HepG2 (cell line): Measurements from ENCODE around the gene PIP5KL1. TPM values are rescaled to one million over a fixed set of nuclear protein-coding genes. Genes with fewer than 3 reads are reported as not detected.

Experiments
- DPF2 ChIP-seq: sonication (generic); formaldehyde crosslinking; IDR thresholded peaks from 2 replicates; pipeline ENCODE4 v1.4.0; 2020; ENCODE audit warnings: mild to moderate bottlenecking, low read depth, missing genetic modification reagents, borderline replicate concordance
- FOXM1 ChIP-seq: sonication (generic); formaldehyde crosslinking; IDR thresholded peaks from 2 replicates; pipeline ENCODE4 v1.5.0; 2020; ENCODE audit warnings: missing genetic modification reagents
- GATAD2A ChIP-seq: IDR thresholded peaks from 2 replicates; pipeline ENCODE4 v1.6.1; 2016
- HOXD1 ChIP-seq: sonication (generic); formaldehyde crosslinking; IDR thresholded peaks from 2 replicates; pipeline ENCODE4 v1.5.0; 2020; ENCODE audit warnings: missing genetic modification reagents
- ISX ChIP-seq: sonication (generic); formaldehyde crosslinking; conservative IDR thresholded peaks from 2 replicates; pipeline ENCODE4 v1.5.0; 2020; ENCODE audit warnings: missing genetic modification reagents
- LCORL ChIP-seq, 2 experiments: fragments of 450-650 bp in 1 of 2; sonication (generic) in 1 of 2; formaldehyde crosslinking in 1 of 2; IDR thresholded peaks; 2 replicates each; pipeline versions ENCODE4 v1.5.0 to v1.6.1; 2017 to 2020; ENCODE audit warnings: antibody characterized with exemption in 1 of 2, missing genetic modification reagents in 1 of 2
- NFATC3 ChIP-seq: sonication (generic); formaldehyde crosslinking; IDR thresholded peaks from 2 replicates; pipeline ENCODE4 v1.5.1; 2020; ENCODE audit warnings: mild to moderate bottlenecking, missing genetic modification reagents
- POLR2A ChIP-seq, 2 experiments: IDR thresholded peaks; 2 replicates each; pipeline ENCODE4 v1.6.1; 2011; ENCODE audit warnings: low read depth in 2 of 2, low read length in 2 of 2, mild to moderate bottlenecking in 1 of 2, moderate library complexity in 1 of 2; ENCODE audit not compliant: insufficient read depth in 1 of 2
- SIN3A ChIP-seq: IDR thresholded peaks from 2 replicates; pipeline ENCODE4 v1.6.1; 2011; ENCODE audit warnings: low read depth, mild to moderate bottlenecking, control low read depth, low read length, borderline replicate concordance
- TBX2 ChIP-seq: sonication (generic); formaldehyde crosslinking; IDR thresholded peaks from 2 replicates; pipeline ENCODE4 v1.5.0; 2020; ENCODE audit warnings: missing genetic modification reagents, mild to moderate bottlenecking, borderline replicate concordance
- ZC3H13 ChIP-seq: sonication (generic); formaldehyde crosslinking; IDR thresholded peaks from 2 replicates; pipeline ENCODE4 v1.8.1; 2023; ENCODE audit warnings: mild to moderate bottlenecking, missing genetic modification reagents, moderate library complexity
- ZNF225 ChIP-seq: sonication (generic); formaldehyde crosslinking; IDR thresholded peaks from 2 replicates; pipeline ENCODE4 v1.4.0; 2020; ENCODE audit warnings: mild to moderate bottlenecking, missing genetic modification reagents
- ZNF552 ChIP-seq: sonication (generic); formaldehyde crosslinking; IDR thresholded peaks from 2 replicates; pipeline ENCODE4 v1.9.0; 2022; ENCODE audit warnings: missing genetic modification reagents, mild to moderate bottlenecking, borderline replicate concordance
- ZNF577 ChIP-seq: sonication (generic); formaldehyde crosslinking; IDR thresholded peaks from 2 replicates; pipeline ENCODE4 v1.4.0; 2020; ENCODE audit warnings: mild to moderate bottlenecking, low read depth, missing genetic modification reagents, borderline replicate concordance
- ZNF607 ChIP-seq: sonication (generic); formaldehyde crosslinking; IDR thresholded peaks from 2 replicates; pipeline ENCODE4 v1.5.1; 2020; ENCODE audit warnings: missing genetic modification reagents, mild to moderate bottlenecking, borderline replicate concordance
- ZNF619 ChIP-seq: sonication (generic); formaldehyde crosslinking; IDR thresholded peaks from 2 replicates; pipeline ENCODE4 v1.4.0; 2020; ENCODE audit warnings: mild to moderate bottlenecking, missing genetic modification reagents
- ZSCAN25 ChIP-seq: sonication (generic); formaldehyde crosslinking; IDR thresholded peaks from 2 replicates; pipeline ENCODE4 v1.8.0; 2022; ENCODE audit warnings: mild to moderate bottlenecking, missing genetic modification reagents
- polyA plus RNA-seq, 8 experiments: library from polyadenylated mRNA; depleted of rRNA in 3 of 8; stranded (reverse) in 7 of 8; unstranded in 1 of 8; fragments of >200 nt; fragmentation: Illumina TruSeq in 4 of 8; extraction: Trizol in 4 of 8; gene quantifications; 2 replicates each; pipeline versions ENCODE4 v1.2.1 to v1.2.3, GENCODE V29; 2011 to 2016; ENCODE audit warnings: low read depth in 4 of 8, missing spikeins in 1 of 8, mixed read lengths in 1 of 8; ENCODE audit not compliant: insufficient read depth in 1 of 8
- total RNA-seq, 5 experiments: library from RNA; depleted of rRNA; stranded (reverse); fragments of >200 nt; fragmentation: Illumina TruSeq; extraction: Trizol; gene quantifications; 2 replicates each; pipeline ENCODE4 v1.2.3, GENCODE V29; 2016; ENCODE audit warnings: low read depth in 1 of 5
- TF ChIP-seq, protein P1 (sequence below): sonication (generic); formaldehyde crosslinking; IDR thresholded peaks from 2 replicates; pipeline ENCODE4 v1.4.0; 2020; ENCODE audit warnings: low read depth, mild to moderate bottlenecking, missing genetic modification reagents
- TF ChIP-seq, protein P2 (sequence below): IDR thresholded peaks from 2 replicates; pipeline ENCODE4 v1.6.1; 2016; ENCODE audit warnings: low read depth, control low read depth
- TF ChIP-seq, protein P3 (sequence below): sonication (generic); formaldehyde crosslinking; IDR thresholded peaks from 2 replicates; pipeline ENCODE4 v1.4.0; 2020; ENCODE audit warnings: mild to moderate bottlenecking, missing genetic modification reagents
- TF ChIP-seq, protein P4 (sequence below): sonication (generic); formaldehyde crosslinking; conservative IDR thresholded peaks from 2 replicates; pipeline ENCODE4 v1.8.0; 2022; ENCODE audit warnings: low read depth, missing genetic modification reagents
- TF ChIP-seq, protein P5 (sequence below): sonication (generic); formaldehyde crosslinking; IDR thresholded peaks from 2 replicates; pipeline ENCODE4 v1.5.1; 2020; ENCODE audit warnings: missing genetic modification reagents, mild to moderate bottlenecking, borderline replicate concordance

PIP5KL1 gene
- total and polyA plus RNA-seq, 2 of the 13 experiments (the other 11 are each of a cell fraction or from before 2014, with no cell fraction given) = 0.20 to 0.49 TPM

DNA sequence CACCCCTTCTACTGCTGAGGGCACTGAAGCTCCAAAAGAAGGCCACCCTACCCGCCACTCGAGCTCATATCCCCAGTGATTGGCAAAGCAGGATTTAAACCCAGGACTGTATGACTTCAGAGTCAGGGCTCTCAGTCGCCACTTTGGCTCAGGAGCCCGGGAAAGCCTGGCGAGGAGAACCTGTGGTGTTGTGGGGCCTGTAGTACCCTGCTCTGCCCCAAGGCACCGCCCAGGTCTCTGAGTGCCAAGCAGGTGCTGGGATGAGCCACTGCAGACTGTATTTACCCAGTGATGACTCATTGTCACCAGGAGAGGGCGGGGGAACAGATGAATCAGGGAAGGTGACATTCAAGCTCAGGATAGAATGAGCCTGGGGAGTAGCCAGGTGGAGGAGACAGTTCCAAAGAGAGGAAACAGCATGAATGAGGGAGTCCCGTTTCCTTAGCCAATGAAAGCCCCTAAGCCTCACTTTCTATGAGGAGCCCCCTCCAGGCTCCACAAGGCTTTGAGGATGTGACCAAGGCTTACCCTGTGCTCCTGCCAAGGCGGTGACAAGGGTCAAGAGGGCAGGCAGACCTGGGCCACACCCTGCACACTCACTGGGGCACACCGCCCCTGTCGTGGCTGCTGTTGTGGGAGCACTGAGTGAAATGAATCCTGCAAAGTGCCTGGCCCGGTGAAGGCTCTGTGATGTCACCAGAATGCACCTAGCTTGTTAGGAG lies 24.9 kb upstream of the PIP5KL1 start (continued):
- TF ChIP-seq, protein P1, sequence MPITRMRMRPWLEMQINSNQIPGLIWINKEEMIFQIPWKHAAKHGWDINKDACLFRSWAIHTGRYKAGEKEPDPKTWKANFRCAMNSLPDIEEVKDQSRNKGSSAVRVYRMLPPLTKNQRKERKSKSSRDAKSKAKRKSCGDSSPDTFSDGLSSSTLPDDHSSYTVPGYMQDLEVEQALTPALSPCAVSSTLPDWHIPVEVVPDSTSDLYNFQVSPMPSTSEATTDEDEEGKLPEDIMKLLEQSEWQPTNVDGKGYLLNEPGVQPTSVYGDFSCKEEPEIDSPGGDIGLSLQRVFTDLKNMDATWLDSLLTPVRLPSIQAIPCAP = no peak
- TF ChIP-seq ZNF619 (no peak), ZNF552 (CRISPR knock-in tag) (no peak), ZNF607 (CRISPR knock-in tag) (no peak), SIN3A (peak; percentile 29; the same call in 1 of the 2 replicates), ZNF225 (CRISPR knock-in tag) (no peak), HOXD1 (no peak), LCORL (IDR thresholded peaks at IDR 0.05) (no peak), LCORL (CRISPR knock-in tag; IDR thresholded peaks at IDR 0.05) (peak; percentile 71), ZNF577 (CRISPR knock-in tag) (no peak), ZSCAN25 (CRISPR knock-in tag) (0 out of 2 replicates have a peak, but pooled peaks have one; percentile 16), ZC3H13 (CRISPR knock-in tag) (no peak), FOXM1 (CRISPR knock-in tag) (no peak), POLR2A (IDR thresholded peaks at IDR 0.05; ENCODE audit: insufficient read depth in 1 of 2, low read depth in 2 of 2, low read length in 2 of 2) (no peak), NFATC3 (CRISPR knock-in tag) (no peak), ISX (CRISPR knock-in tag) (no peak), GATAD2A (peak; percentile 87), TBX2 (peak; percentile 92), DPF2 (CRISPR knock-in tag) (peak; percentile 61)
- TF ChIP-seq, protein P2, sequence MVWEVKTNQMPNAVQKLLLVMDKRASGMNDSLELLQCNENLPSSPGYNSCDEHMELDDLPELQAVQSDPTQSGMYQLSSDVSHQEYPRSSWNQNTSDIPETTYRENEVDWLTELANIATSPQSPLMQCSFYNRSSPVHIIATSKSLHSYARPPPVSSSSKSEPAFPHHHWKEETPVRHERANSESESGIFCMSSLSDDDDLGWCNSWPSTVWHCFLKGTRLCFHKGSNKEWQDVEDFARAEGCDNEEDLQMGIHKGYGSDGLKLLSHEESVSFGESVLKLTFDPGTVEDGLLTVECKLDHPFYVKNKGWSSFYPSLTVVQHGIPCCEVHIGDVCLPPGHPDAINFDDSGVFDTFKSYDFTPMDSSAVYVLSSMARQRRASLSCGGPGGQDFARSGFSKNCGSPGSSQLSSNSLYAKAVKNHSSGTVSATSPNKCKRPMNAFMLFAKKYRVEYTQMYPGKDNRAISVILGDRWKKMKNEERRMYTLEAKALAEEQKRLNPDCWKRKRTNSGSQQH (CRISPR knock-in tag) = 0 out of 2 replicates have a peak, but pooled peaks have one; percentile 21
- TF ChIP-seq, protein P3, sequence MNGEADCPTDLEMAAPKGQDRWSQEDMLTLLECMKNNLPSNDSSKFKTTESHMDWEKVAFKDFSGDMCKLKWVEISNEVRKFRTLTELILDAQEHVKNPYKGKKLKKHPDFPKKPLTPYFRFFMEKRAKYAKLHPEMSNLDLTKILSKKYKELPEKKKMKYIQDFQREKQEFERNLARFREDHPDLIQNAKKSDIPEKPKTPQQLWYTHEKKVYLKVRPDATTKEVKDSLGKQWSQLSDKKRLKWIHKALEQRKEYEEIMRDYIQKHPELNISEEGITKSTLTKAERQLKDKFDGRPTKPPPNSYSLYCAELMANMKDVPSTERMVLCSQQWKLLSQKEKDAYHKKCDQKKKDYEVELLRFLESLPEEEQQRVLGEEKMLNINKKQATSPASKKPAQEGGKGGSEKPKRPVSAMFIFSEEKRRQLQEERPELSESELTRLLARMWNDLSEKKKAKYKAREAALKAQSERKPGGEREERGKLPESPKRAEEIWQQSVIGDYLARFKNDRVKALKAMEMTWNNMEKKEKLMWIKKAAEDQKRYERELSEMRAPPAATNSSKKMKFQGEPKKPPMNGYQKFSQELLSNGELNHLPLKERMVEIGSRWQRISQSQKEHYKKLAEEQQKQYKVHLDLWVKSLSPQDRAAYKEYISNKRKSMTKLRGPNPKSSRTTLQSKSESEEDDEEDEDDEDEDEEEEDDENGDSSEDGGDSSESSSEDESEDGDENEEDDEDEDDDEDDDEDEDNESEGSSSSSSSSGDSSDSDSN (CRISPR knock-in tag) = peak; percentile 36; the same call in 1 of the 2 replicates
- TF ChIP-seq, protein P4, sequence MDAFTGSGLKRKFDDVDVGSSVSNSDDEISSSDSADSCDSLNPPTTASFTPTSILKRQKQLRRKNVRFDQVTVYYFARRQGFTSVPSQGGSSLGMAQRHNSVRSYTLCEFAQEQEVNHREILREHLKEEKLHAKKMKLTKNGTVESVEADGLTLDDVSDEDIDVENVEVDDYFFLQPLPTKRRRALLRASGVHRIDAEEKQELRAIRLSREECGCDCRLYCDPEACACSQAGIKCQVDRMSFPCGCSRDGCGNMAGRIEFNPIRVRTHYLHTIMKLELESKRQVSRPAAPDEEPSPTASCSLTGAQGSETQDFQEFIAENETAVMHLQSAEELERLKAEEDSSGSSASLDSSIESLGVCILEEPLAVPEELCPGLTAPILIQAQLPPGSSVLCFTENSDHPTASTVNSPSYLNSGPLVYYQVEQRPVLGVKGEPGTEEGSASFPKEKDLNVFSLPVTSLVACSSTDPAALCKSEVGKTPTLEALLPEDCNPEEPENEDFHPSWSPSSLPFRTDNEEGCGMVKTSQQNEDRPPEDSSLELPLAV (CRISPR knock-in tag) = no peak
- TF ChIP-seq, protein P5, sequence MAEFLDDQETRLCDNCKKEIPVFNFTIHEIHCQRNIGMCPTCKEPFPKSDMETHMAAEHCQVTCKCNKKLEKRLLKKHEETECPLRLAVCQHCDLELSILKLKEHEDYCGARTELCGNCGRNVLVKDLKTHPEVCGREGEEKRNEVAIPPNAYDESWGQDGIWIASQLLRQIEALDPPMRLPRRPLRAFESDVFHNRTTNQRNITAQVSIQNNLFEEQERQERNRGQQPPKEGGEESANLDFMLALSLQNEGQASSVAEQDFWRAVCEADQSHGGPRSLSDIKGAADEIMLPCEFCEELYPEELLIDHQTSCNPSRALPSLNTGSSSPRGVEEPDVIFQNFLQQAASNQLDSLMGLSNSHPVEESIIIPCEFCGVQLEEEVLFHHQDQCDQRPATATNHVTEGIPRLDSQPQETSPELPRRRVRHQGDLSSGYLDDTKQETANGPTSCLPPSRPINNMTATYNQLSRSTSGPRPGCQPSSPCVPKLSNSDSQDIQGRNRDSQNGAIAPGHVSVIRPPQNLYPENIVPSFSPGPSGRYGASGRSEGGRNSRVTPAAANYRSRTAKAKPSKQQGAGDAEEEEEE = no peak
